ENCODE data around the gene TAMM41. TPM values are rescaled to one million over a fixed set of nuclear protein-coding genes. Genes with fewer than 3 reads are reported as not detected.
"Not testable (repeated sequence)": the region's sequence is repeated elsewhere in the genome, so short reads cannot be mapped to it uniquely, and the experiment has no call there.

TAMM41 gene
- total RNA-seq, 2 experiments from 2014 or later: 30.7 to 33.1 TPM

- ATAC-seq: no peak
- Mint-ChIP-seq H3K36me3 (ENCODE audit: low read depth) (no peaks in the 10 kb centered on the region), H3K27ac (no peak overlapping the region), H3K27me3 (no peaks in the 10 kb centered on the region), H3K4me3 (no peak overlapping the region), H3K4me1 (ENCODE audit: low read depth) (peaks cover 2% of the 10 kb centered on the region), H3K9me3 (no peaks in the 10 kb centered on the region)
- no peak for DNase-seq
- intact Hi-C loops (cut with micrococcal nuclease): no loop called here
- ChIA-PET CTCF (no interaction called here), POLR2A (no interaction called here)
- TF ChIP-seq, protein P1, sequence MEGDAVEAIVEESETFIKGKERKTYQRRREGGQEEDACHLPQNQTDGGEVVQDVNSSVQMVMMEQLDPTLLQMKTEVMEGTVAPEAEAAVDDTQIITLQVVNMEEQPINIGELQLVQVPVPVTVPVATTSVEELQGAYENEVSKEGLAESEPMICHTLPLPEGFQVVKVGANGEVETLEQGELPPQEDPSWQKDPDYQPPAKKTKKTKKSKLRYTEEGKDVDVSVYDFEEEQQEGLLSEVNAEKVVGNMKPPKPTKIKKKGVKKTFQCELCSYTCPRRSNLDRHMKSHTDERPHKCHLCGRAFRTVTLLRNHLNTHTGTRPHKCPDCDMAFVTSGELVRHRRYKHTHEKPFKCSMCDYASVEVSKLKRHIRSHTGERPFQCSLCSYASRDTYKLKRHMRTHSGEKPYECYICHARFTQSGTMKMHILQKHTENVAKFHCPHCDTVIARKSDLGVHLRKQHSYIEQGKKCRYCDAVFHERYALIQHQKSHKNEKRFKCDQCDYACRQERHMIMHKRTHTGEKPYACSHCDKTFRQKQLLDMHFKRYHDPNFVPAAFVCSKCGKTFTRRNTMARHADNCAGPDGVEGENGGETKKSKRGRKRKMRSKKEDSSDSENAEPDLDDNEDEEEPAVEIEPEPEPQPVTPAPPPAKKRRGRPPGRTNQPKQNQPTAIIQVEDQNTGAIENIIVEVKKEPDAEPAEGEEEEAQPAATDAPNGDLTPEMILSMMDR (IDR thresholded peaks at IDR 0.05): no peak
Measured at GRCh38 chr3:11759996-11760395, 86.7 kb downstream of the TAMM41 start.

- no peaks in the 10 kb centered on the region for H3K9me3 Mint-ChIP-seq
- intact Hi-C loops (cut with micrococcal nuclease): no loop called here
- ATAC-seq: no peak
- no peak for DNase-seq
- H3K27me3 Mint-ChIP-seq: no peaks in the 10 kb centered on the region
- H3K27ac Mint-ChIP-seq: no peak overlapping the region
- H3K36me3 Mint-ChIP-seq (ENCODE audit: low read depth): no peaks in the 10 kb centered on the region
- TF ChIP-seq, protein P1 (IDR thresholded peaks at IDR 0.05): no peak
- ChIA-PET POLR2A (no interaction called here), CTCF (no interaction called here)
- no peaks in the 10 kb centered on the region for H3K4me1 Mint-ChIP-seq (ENCODE audit: low read depth)
- H3K4me3 Mint-ChIP-seq: no peak overlapping the region
Measured at GRCh38 chr3:11757929-11758328, 88.8 kb downstream of the TAMM41 start.

DNA sequence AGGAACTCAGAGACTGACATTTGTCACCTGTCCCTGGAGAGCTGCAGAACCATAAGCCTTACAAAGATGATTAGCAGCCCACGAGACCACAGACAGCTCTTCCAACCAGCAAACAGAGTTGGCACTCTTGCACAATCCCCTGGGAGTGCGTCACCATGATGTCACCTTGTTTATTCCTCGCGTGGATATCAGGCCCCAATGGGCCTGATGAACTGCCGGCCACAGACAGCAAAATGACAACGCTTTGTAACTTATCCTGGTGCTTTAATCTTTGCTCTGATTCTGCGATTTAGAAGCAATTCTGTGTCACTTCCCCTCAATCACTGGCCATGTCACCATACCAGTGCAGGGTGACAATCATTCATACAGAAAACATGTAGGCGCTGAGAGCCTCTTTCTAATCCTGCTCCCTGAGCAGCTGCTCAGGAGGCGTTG lies 89.2 kb downstream of the TAMM41 start:
- H3K4me3 Mint-ChIP-seq: no peak overlapping the region
- no peak for ATAC-seq

GRCh38 chr3:11755276-11755675 lies 91.4 kb downstream of the TAMM41 start:
- Mint-ChIP-seq H3K4me1 (ENCODE audit: low read depth) (no peaks in the 10 kb centered on the region), H3K4me3 (no peak overlapping the region), H3K27ac (no peak overlapping the region), H3K27me3 (no peaks in the 10 kb centered on the region), H3K9me3 (no peaks in the 10 kb centered on the region), H3K36me3 (ENCODE audit: low read depth) (no peaks in the 10 kb centered on the region)
- TF ChIP-seq, protein P1 (IDR thresholded peaks at IDR 0.05): no peak
- CTCF ChIA-PET: interaction anchor here (1.2 kb wide), 1 partner anchor 9 kb away, joined by 5 read pairs; no protein-coding TSS in a partner anchor
- POLR2A ChIA-PET: interaction anchor here (0.8 kb wide), 1 partner anchor 9 kb away, joined by 3 read pairs; no protein-coding TSS in a partner anchor
- ATAC-seq (no peak), DNase-seq (no peak)
- intact Hi-C loops (cut with micrococcal nuclease): no loop called here

More for the DNA sequence above, 89.2 kb downstream of the TAMM41 start:
- no peaks in the 10 kb centered on the region for H3K4me1 Mint-ChIP-seq (ENCODE audit: low read depth)
- DNase-seq: no peak
- H3K27ac Mint-ChIP-seq: no peak overlapping the region
- TF ChIP-seq, protein P1 (IDR thresholded peaks at IDR 0.05): no peak
- no peaks in the 10 kb centered on the region for H3K9me3 Mint-ChIP-seq
- no peaks in the 10 kb centered on the region for H3K36me3 Mint-ChIP-seq (ENCODE audit: low read depth)
- ChIA-PET POLR2A (no interaction called here), CTCF (no interaction called here)
- no peaks in the 10 kb centered on the region for H3K27me3 Mint-ChIP-seq
- intact Hi-C loops (cut with micrococcal nuclease): no loop called here

DNA sequence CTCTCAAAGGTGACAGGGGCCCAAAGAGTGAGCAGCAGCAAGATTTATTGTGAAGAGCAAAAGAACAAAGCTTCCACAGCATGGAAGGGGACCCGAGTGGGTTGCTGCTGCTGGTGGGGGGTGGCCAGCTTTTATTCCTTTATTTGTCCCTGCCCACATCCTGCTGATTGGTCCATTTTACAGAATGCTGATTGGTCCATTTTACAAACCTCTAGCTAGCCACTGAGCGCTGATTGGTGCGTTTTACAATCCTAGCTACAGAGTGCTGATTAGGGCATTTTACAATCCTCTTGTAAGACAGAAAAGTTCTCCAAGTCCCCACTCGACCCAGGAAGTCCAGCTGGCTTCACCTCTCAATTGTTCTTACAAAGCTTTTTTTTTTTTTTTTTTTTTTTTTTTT lies 94.4 kb downstream of the TAMM41 start:
- CTCF ChIA-PET: not testable (repeated sequence)

GRCh38 chr3:11748306-11748705 lies 98.4 kb downstream of the TAMM41 start:
- H3K4me3 Mint-ChIP-seq; ATAC-seq; POLR2A ChIA-PET; H3K9me3 Mint-ChIP-seq; CTCF ChIA-PET; DNase-seq; H3K36me3 Mint-ChIP-seq (ENCODE audit: low read depth); H3K4me1 Mint-ChIP-seq (ENCODE audit: low read depth); H3K27ac Mint-ChIP-seq; intact Hi-C loops (cut with micrococcal nuclease); H3K27me3 Mint-ChIP-seq: not testable (repeated sequence)

More for the DNA sequence above, 94.4 kb downstream of the TAMM41 start:
- H3K4me1 Mint-ChIP-seq (ENCODE audit: low read depth); H3K27me3 Mint-ChIP-seq; POLR2A ChIA-PET; intact Hi-C loops (cut with micrococcal nuclease); H3K36me3 Mint-ChIP-seq (ENCODE audit: low read depth); H3K27ac Mint-ChIP-seq; DNase-seq; H3K4me3 Mint-ChIP-seq; H3K9me3 Mint-ChIP-seq; ATAC-seq: not testable (repeated sequence)

Other genes starting within 250 kb of the TAMM41 start
- gene VGLL4, start 203.0 kb downstream of the TAMM41 start, total RNA-seq: 10 to 100 TPM; 54.4 to 60.2 TPM
- under 1 TPM; 0.07 to 0.14 TPM for gene SYN2, start 157.5 kb upstream of the TAMM41 start, total RNA-seq

Data from activated CD8-positive, alpha-beta T cell treated with anti-CD3 and anti-CD28 coated beads for 36 hours (primary cell).